HepG2 (cell line): ENCODE measurements around the gene BRAT1.

Source experiments
- ARNT ChIP-seq: fragments of 450-650 bp; IDR thresholded peaks from 2 replicates; pipeline ENCODE4 v1.6.1; 2017
- CTCF ChIP-seq: sonication (generic); formaldehyde crosslinking; IDR thresholded peaks from 2 replicates; pipeline ENCODE4 v1.5.0; 2020; ENCODE audit warnings: mild to moderate bottlenecking, missing genetic modification reagents, moderate library complexity
- FOXM1 ChIP-seq: sonication (generic); formaldehyde crosslinking; IDR thresholded peaks from 2 replicates; pipeline ENCODE4 v1.5.0; 2020; ENCODE audit warnings: missing genetic modification reagents
- GLMP ChIP-seq: sonication (generic); formaldehyde crosslinking; IDR thresholded peaks from 2 replicates; pipeline ENCODE4 v1.9.0; 2021; ENCODE audit warnings: missing genetic modification reagents, mild to moderate bottlenecking, borderline replicate concordance
- KLF9 ChIP-seq: IDR thresholded peaks from 2 replicates; pipeline ENCODE4 v1.6.1; 2016; ENCODE audit warnings: low read depth
- MAFK ChIP-seq, 2 experiments: IDR thresholded peaks in 1 of 2; conservative IDR thresholded peaks in 1 of 2; 2 replicates each; pipeline ENCODE4 v1.6.1; 2011; ENCODE audit warnings: improper control_type of control experiment in 2 of 2, low read length in 2 of 2
- POLR2A ChIP-seq, 2 experiments: IDR thresholded peaks; 2 replicates each; pipeline ENCODE4 v1.6.1; 2011; ENCODE audit warnings: low read depth in 2 of 2, low read length in 2 of 2, mild to moderate bottlenecking in 1 of 2, moderate library complexity in 1 of 2; ENCODE audit not compliant: insufficient read depth in 1 of 2
- TCF7 ChIP-seq: sonication (generic); IDR thresholded peaks from 2 replicates; pipeline ENCODE4 v1.6.1; 2016; ENCODE audit warnings: antibody characterized with exemption, low read depth
- USF2 ChIP-seq, 2 experiments: sonication (generic) in 1 of 2; formaldehyde crosslinking in 1 of 2; IDR thresholded peaks; 2 replicates each; pipeline versions ENCODE4 v1.5.1 to v1.6.1; 2011 to 2020; ENCODE audit warnings: borderline replicate concordance in 1 of 2, low read depth in 1 of 2, low read length in 1 of 2, mild to moderate bottlenecking in 1 of 2, missing genetic modification reagents in 1 of 2, moderate library complexity in 1 of 2
- ZC3H13 ChIP-seq: sonication (generic); formaldehyde crosslinking; IDR thresholded peaks from 2 replicates; pipeline ENCODE4 v1.8.1; 2023; ENCODE audit warnings: mild to moderate bottlenecking, missing genetic modification reagents, moderate library complexity
- ZKSCAN1 ChIP-seq: fragments of 150-350 bp; IDR thresholded peaks from 2 replicates; pipeline ENCODE4 v1.6.1; 2014; ENCODE audit warnings: low read length

- no peak for TF ChIP-seq ZKSCAN1
- no peak for TF ChIP-seq MAFK (conservative IDR thresholded peaks at IDR 0.05 in 1 of 2, IDR thresholded peaks at IDR 0.05 in 1 of 2; ENCODE audit: low read length in 2 of 2)
- TF ChIP-seq CTCF (CRISPR knock-in tag), result no peak
- TF ChIP-seq FOXM1 (CRISPR knock-in tag), result no peak
- TF ChIP-seq ARNT, result no peak
- no peak for TF ChIP-seq GLMP (CRISPR knock-in tag)
- TF ChIP-seq KLF9 (CRISPR knock-in tag), result no peak
- TF ChIP-seq USF2 (IDR thresholded peaks at IDR 0.05; ENCODE audit: low read depth, low read length), result no peak
- no peak for TF ChIP-seq USF2 (CRISPR knock-in tag; IDR thresholded peaks at IDR 0.05; ENCODE audit: borderline replicate concordance)
- no peak for TF ChIP-seq ZC3H13 (CRISPR knock-in tag)
- no peak for TF ChIP-seq TCF7
- TF ChIP-seq POLR2A (IDR thresholded peaks at IDR 0.05; ENCODE audit: insufficient read depth in 1 of 2, low read depth in 2 of 2, low read length in 2 of 2), result no peak
These were observed 67.1 kb downstream of the BRAT1 start for GRCh38 chr7:2488272-2488645.
